ENCODE data around the gene KRTAP5-4.
"Not testable (repeated sequence)": the region's sequence is repeated elsewhere in the genome, so short reads cannot be mapped to it uniquely, and the experiment has no call there.

KRTAP5-4 gene

GRCh38 chr11:1604711-1605110 is 17.2 kb downstream of the KRTAP5-4 start:
- POLR2A ChIA-PET = no interaction called here
- CTCF ChIA-PET = interaction anchor here (2.1 kb wide), 1 partner anchor 9 kb away, joined by 20 read pairs; no protein-coding TSS in a partner anchor
- no peak for DNase-seq (ENCODE audit: low read depth, low spot score)
- H3K4me3 ChIP-seq (ENCODE audit: low read depth, low read length) = no peak overlapping the region
- TF ChIP-seq, protein P1, sequence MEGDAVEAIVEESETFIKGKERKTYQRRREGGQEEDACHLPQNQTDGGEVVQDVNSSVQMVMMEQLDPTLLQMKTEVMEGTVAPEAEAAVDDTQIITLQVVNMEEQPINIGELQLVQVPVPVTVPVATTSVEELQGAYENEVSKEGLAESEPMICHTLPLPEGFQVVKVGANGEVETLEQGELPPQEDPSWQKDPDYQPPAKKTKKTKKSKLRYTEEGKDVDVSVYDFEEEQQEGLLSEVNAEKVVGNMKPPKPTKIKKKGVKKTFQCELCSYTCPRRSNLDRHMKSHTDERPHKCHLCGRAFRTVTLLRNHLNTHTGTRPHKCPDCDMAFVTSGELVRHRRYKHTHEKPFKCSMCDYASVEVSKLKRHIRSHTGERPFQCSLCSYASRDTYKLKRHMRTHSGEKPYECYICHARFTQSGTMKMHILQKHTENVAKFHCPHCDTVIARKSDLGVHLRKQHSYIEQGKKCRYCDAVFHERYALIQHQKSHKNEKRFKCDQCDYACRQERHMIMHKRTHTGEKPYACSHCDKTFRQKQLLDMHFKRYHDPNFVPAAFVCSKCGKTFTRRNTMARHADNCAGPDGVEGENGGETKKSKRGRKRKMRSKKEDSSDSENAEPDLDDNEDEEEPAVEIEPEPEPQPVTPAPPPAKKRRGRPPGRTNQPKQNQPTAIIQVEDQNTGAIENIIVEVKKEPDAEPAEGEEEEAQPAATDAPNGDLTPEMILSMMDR (IDR thresholded peaks at IDR 0.05; ENCODE audit: insufficient read depth, low read length, missing control alignments) = no peak

GRCh38 chr11:1604181-1604580 is 17.8 kb downstream of the KRTAP5-4 start:
- H3K4me3 ChIP-seq (ENCODE audit: low read depth, low read length) = no peak overlapping the region
- no peak for DNase-seq (ENCODE audit: low read depth, low spot score)
- TF ChIP-seq, protein P1 (IDR thresholded peaks at IDR 0.05; ENCODE audit: insufficient read depth, low read length, missing control alignments) = no peak
- CTCF ChIA-PET = no interaction called here
- POLR2A ChIA-PET = no interaction called here

DNA sequence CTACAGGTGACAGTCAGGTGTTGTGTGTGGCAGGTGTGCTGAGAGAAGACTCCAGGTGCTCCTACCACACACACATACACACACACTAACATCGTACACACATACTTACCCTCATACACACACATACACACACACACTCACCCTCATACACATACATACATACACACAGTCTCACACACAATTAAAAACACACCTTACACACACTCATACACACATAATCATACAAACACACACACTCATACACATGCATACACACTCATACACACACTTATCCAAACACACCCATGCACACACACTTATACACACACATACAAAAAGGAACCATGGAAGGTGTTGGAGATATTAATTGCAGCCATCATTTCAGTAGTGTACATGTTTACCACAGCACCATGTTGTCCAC is 18.3 kb downstream of the KRTAP5-4 start:
- CTCF ChIA-PET = no interaction called here

DNA sequence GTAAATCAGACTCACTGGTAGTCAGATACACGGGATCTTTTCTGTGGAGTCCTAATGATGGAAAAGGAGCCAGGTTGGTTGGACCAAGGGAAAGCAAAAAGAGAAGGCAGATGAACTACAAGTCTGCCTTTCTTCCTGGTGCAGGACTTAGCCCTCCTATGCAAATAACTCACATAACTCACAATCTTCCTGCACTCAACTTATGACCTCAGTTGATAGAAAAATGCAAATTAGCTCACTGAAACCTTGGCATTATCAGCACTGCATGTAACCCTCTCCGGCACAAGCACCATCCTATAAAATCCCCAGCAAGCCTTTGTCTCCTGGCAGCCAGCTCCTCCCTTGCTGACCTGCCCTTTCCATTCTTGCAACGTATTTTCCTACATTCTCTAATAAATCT is 20.3 kb downstream of the KRTAP5-4 start:
- POLR2A ChIA-PET; DNase-seq (ENCODE audit: low read depth, low spot score); H3K4me3 ChIP-seq (ENCODE audit: low read depth, low read length): not testable (repeated sequence)
- CTCF ChIA-PET = interaction anchor here (1.0 kb wide), 1 partner anchor 27 kb away, joined by 6 read pairs; no protein-coding TSS in a partner anchor

More for the DNA sequence above, 18.3 kb downstream of the KRTAP5-4 start:
- H3K4me3 ChIP-seq (ENCODE audit: low read depth, low read length) = no peak overlapping the region
- POLR2A ChIA-PET = no interaction called here
- TF ChIP-seq, protein P1 (IDR thresholded peaks at IDR 0.05; ENCODE audit: insufficient read depth, low read length, missing control alignments) = no peak
- DNase-seq (ENCODE audit: low read depth, low spot score) = no peak

DNA sequence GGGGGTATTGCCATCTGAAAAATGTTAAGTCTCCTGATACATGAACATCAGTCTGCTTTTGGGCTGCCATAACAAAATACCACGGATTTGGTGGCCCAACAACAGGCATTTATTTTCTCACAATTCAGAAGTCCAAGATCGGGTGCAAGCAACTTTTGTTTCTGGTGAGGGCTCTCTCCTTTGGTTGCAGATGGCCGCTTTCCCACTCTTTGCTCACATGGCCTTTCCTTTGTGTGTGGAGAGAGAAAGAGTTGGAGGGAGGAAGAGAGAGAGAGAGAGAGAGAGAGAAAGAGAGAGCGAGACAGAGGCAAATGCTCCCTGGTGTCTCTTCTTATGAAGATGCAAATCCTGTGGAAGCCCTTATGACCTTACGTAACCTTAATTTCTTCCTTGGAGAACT is 21.3 kb downstream of the KRTAP5-4 start:
- TF ChIP-seq, protein P1 (IDR thresholded peaks at IDR 0.05; ENCODE audit: insufficient read depth, low read length, missing control alignments) = no peak
- no peak overlapping the region for H3K4me3 ChIP-seq (ENCODE audit: low read depth, low read length)
- no peak for DNase-seq (ENCODE audit: low read depth, low spot score)
- ChIA-PET CTCF (no interaction called here), POLR2A (no interaction called here)

- TF ChIP-seq, protein P1 (IDR thresholded peaks at IDR 0.05; ENCODE audit: insufficient read depth, low read length, missing control alignments) = no peak
- DNase-seq (ENCODE audit: low read depth, low spot score) = no peak
- CTCF ChIA-PET = interaction anchor here (0.9 to 7.8 kb wide), 3 partner anchors 20 to 52 kb away, joined by 3 to 49 read pairs (median 5); no protein-coding TSS in a partner anchor
- no peak overlapping the region for H3K4me3 ChIP-seq (ENCODE audit: low read depth, low read length)
- POLR2A ChIA-PET = no interaction called here
Observed at GRCh38 chr11:1598816-1599215, 23.1 kb downstream of the KRTAP5-4 start.

DNA sequence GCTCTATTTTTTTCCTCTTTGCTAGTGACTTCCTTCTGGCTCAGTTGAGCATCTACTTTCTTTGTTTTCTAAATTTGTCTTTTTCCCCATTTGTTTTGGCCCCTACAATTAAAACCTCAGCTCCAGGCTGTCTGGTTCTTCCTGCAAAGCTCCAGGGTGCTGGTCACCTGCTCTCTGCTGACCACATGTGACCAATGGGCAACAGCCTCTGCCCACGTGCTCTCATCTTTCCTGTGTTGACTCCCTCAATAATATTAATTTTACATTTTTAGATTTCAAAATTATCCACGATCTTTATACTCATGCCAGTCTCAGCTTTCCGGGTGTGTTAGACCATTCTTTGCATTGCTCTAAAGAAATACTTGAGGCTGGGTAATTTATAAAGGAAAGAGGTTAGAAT is 23.5 kb downstream of the KRTAP5-4 start:
- CTCF ChIA-PET = interaction anchor here (0.6 to 7.8 kb wide), 4 partner anchors 20 to 470 kb away, joined by 3 to 49 read pairs (median 4); no protein-coding TSS in a partner anchor
- POLR2A ChIA-PET; H3K4me3 ChIP-seq (ENCODE audit: low read depth, low read length); DNase-seq (ENCODE audit: low read depth, low spot score): not testable (repeated sequence)

Data from AG04449 (cell line).